ENCODE measurements around the gene FBN3.

GRCh38 chr19:8141726-8142512 lies 7.5 kb downstream of the FBN3 start:
- TF ChIP-seq EZH2 (IDR thresholded peaks at IDR 0.05): no peak
- TF ChIP-seq POLR2AphosphoS5 (IDR thresholded peaks at IDR 0.05; ENCODE audit: borderline replicate concordance, low read depth, low read length): no peak
- no peak for TF ChIP-seq FOXP2 (optimal IDR thresholded peaks at IDR 0.05; ENCODE audit: control extremely low read depth, extremely low read length, insufficient read depth)
